HepG2 (cell line): ENCODE data around the gene CTXN1. TPM values are rescaled to one million over a fixed set of nuclear protein-coding genes. Genes with fewer than 3 reads are reported as not detected.
A peak's percentile ranks its signal among the peaks of the same experiment; 100 is the strongest.

ENCODE experiments used
- BHLHE40 ChIP-seq: IDR thresholded peaks from 2 replicates; pipeline ENCODE4 v1.6.1; 2011; ENCODE audit warnings: low read length, improper control_type of control experiment
- CBX2 ChIP-seq, 2 experiments: fragments of 200-600 bp in 1 of 2; sonication (generic); formaldehyde crosslinking in 1 of 2; IDR thresholded peaks; 2 replicates each; pipeline versions ENCODE4 v1.7.0 to v1.8.1; 2018 to 2022; ENCODE audit warnings: low read depth in 2 of 2, low read length in 1 of 2, mild to moderate bottlenecking in 1 of 2, missing genetic modification reagents in 1 of 2
- DR1 ChIP-seq: sonication (generic); formaldehyde crosslinking; IDR thresholded peaks from 2 replicates; pipeline ENCODE4 v1.8.0; 2021; ENCODE audit warnings: mild to moderate bottlenecking, missing genetic modification reagents, inconsistent platforms
- ERF ChIP-seq: IDR thresholded peaks from 2 replicates; pipeline ENCODE4 v1.6.1; 2018; ENCODE audit warnings: missing biosample characterization, missing genetic modification reagents
- GMEB1 ChIP-seq: sonication (generic); formaldehyde crosslinking; IDR thresholded peaks from 2 replicates; pipeline ENCODE4 v1.5.1; 2020; ENCODE audit warnings: missing genetic modification reagents, mild to moderate bottlenecking, borderline replicate concordance
- IKZF1 ChIP-seq: fragments of 450-650 bp; IDR thresholded peaks from 2 replicates; pipeline ENCODE4 v1.7.1; 2016
- LRRFIP1 ChIP-seq: sonication (generic); formaldehyde crosslinking; conservative IDR thresholded peaks from 2 replicates; pipeline ENCODE4 v1.4.0; 2020; ENCODE audit warnings: missing genetic modification reagents
- MAF1 ChIP-seq: sonication (generic); formaldehyde crosslinking; IDR thresholded peaks from 2 replicates; pipeline ENCODE4 v1.5.0; 2020; ENCODE audit warnings: missing genetic modification reagents, borderline replicate concordance
- MAFF ChIP-seq: IDR thresholded peaks from 2 replicates; pipeline ENCODE4 v1.6.1; 2011; ENCODE audit warnings: low read depth, low read length, improper control_type of control experiment
- RELA ChIP-seq: sonication (generic); formaldehyde crosslinking; IDR thresholded peaks from 2 replicates; pipeline ENCODE4 v1.4.0; 2020; ENCODE audit warnings: missing genetic modification reagents
- SNAPC2 ChIP-seq: sonication (generic); formaldehyde crosslinking; IDR thresholded peaks from 2 replicates; pipeline ENCODE4 v1.8.1; 2022; ENCODE audit warnings: mild to moderate bottlenecking, missing genetic modification reagents
- SRF ChIP-seq: IDR thresholded peaks from 2 replicates; pipeline ENCODE4 v1.6.1; 2011; ENCODE audit warnings: mild to moderate bottlenecking, low read depth, low read length, moderate library complexity
- SRSF4 ChIP-seq: fragments of 200-400 bp; formaldehyde crosslinking; IDR thresholded peaks from one replicate; pipeline ENCODE4 v1.6.1; 2018; ENCODE audit warnings: mild to moderate bottlenecking, low read depth, low read length, moderate library complexity; ENCODE audit not compliant: poor library complexity, severe bottlenecking
- TCF12 ChIP-seq, 2 experiments: fragments of 450-650 bp in 1 of 2; sonication (generic) in 1 of 2; formaldehyde crosslinking in 1 of 2; IDR thresholded peaks; 2 replicates each; pipeline versions ENCODE4 v1.6.1 to v1.8.0; 2017 to 2022; ENCODE audit warnings: antibody characterized with exemption in 1 of 2, mild to moderate bottlenecking in 1 of 2, missing genetic modification reagents in 1 of 2, moderate library complexity in 1 of 2
- ZBTB33 ChIP-seq: sonication (generic); formaldehyde crosslinking; IDR thresholded peaks from 2 replicates; pipeline ENCODE4 v1.4.0; 2020; ENCODE audit warnings: missing genetic modification reagents
- ZNF234 ChIP-seq: sonication (generic); formaldehyde crosslinking; conservative IDR thresholded peaks from 2 replicates; pipeline ENCODE4 v1.5.1; 2020; ENCODE audit warnings: mild to moderate bottlenecking, missing genetic modification reagents
- ZNF251 ChIP-seq: sonication (generic); formaldehyde crosslinking; IDR thresholded peaks from 2 replicates; pipeline ENCODE4 v1.9.0; 2021; ENCODE audit warnings: mild to moderate bottlenecking, missing genetic modification reagents
- ZNF275 ChIP-seq: sonication (generic); formaldehyde crosslinking; IDR thresholded peaks from 2 replicates; pipeline ENCODE4 v1.8.0; 2022; ENCODE audit warnings: missing genetic modification reagents, mild to moderate bottlenecking, inconsistent platforms, borderline replicate concordance
- ZNF276 ChIP-seq: sonication (generic); formaldehyde crosslinking; IDR thresholded peaks from 2 replicates; pipeline ENCODE4 v1.4.0; 2020; ENCODE audit warnings: mild to moderate bottlenecking, low read depth, missing genetic modification reagents
- polyA plus RNA-seq, 8 experiments: library from polyadenylated mRNA; depleted of rRNA in 3 of 8; stranded (reverse) in 7 of 8; unstranded in 1 of 8; fragments of >200 nt; fragmentation: Illumina TruSeq in 4 of 8; extraction: Trizol in 4 of 8; gene quantifications; 2 replicates each; pipeline versions ENCODE4 v1.2.1 to v1.2.3, GENCODE V29; 2011 to 2016; ENCODE audit warnings: low read depth in 4 of 8, missing spikeins in 1 of 8, mixed read lengths in 1 of 8; ENCODE audit not compliant: insufficient read depth in 1 of 8
- total RNA-seq, 5 experiments: library from RNA; depleted of rRNA; stranded (reverse); fragments of >200 nt; fragmentation: Illumina TruSeq; extraction: Trizol; gene quantifications; 2 replicates each; pipeline ENCODE4 v1.2.3, GENCODE V29; 2016; ENCODE audit warnings: low read depth in 1 of 5

Gene CTXN1
- total and polyA plus RNA-seq, 2 of the 13 experiments (the other 11 are each of a cell fraction or from before 2014, with no cell fraction given) = 0.11 TPM; not detected in 1

- TF ChIP-seq SRSF4 (no peak), TCF12 (IDR thresholded peaks at IDR 0.05) (no peak), TCF12 (CRISPR knock-in tag; IDR thresholded peaks at IDR 0.05) (no peak), ZBTB33 (CRISPR knock-in tag) (no peak; the same call in 1 of the 2 replicates), ZNF234 (CRISPR knock-in tag) (no peak), SNAPC2 (peak; percentile 95), MAFF (no peak), CBX2 (IDR thresholded peaks at IDR 0.05; ENCODE audit: low read depth, low read length) (no peak), CBX2 (CRISPR knock-in tag; IDR thresholded peaks at IDR 0.05; ENCODE audit: low read depth) (no peak), ZNF275 (CRISPR knock-in tag) (peak; percentile 42), LRRFIP1 (no peak), GMEB1 (CRISPR knock-in tag) (peak; percentile 86), ZNF251 (no peak), IKZF1 (no peak), RELA (no peak), DR1 (CRISPR knock-in tag) (peak; percentile 66), ZNF276 (no peak), MAF1 (peak; percentile 69; the same call in 1 of the 2 replicates), ERF (CRISPR knock-in tag) (peak; percentile 85), BHLHE40 (peak; percentile 75), SRF (no peak)
These were observed 17.7 kb upstream of the CTXN1 start, which contains the start of gene TIMM44 (continued) for GRCh38 chr19:7943444-7944176.
